ENCODE results near the gene ARHGAP22. TPM values are rescaled to one million over a fixed set of nuclear protein-coding genes. Genes with fewer than 3 reads are reported as not detected.

ARHGAP22 gene
- polyA plus RNA-seq, 3 donors: 1.5 to 7.8 (median 1.9) TPM

- Histone ChIP-seq H4K20me1 (ENCODE audit: insufficient read depth, low read length) (no peaks in the 10 kb centered on the region), H3K9me3 (replicated peaks in 1 of 2; ENCODE audit: control insufficient read depth in 1 of 2, insufficient read depth in 1 of 2, low read length in 2 of 2) (no peaks in the 10 kb centered on the region), H3K4me2 (replicated peaks; ENCODE audit: extremely low read depth, low read length, poor library complexity, severe bottlenecking) (no peak overlapping the region), H3K4me3 (replicated peaks in 1 of 3; ENCODE audit: low read depth in 2 of 3, low read length in 3 of 3) (no peak overlapping the region), H3K9ac (ENCODE audit: insufficient read depth, low read length, poor library complexity, severe bottlenecking) (no peak overlapping the region), H3K27ac (ENCODE audit: low read depth in 1 of 2, low read length in 2 of 2) (no peak overlapping the region), H3K36me3 (replicated peaks in 1 of 2; ENCODE audit: control insufficient read depth in 1 of 2, insufficient read depth in 2 of 2, low read length in 2 of 2) (peaks cover 10 to 19% of the 10 kb centered on the region in 2 donors), H2AFZ (ENCODE audit: insufficient read depth, low read depth, low read length, poor library complexity, severe bottlenecking) (no peak overlapping the region), H3K79me2 (ENCODE audit: insufficient read depth, low read length) (no peaks in the 10 kb centered on the region), H3K4me1 (ENCODE audit: control insufficient read depth in 1 of 2, insufficient read depth in 2 of 2, low read length in 2 of 2) (no peaks in the 10 kb centered on the region), H3K27me3 (ENCODE audit: control insufficient read depth in 2 of 2, insufficient read depth in 2 of 2, low read length in 2 of 2) (no peaks in the 10 kb centered on the region)
- TF ChIP-seq, protein P1, sequence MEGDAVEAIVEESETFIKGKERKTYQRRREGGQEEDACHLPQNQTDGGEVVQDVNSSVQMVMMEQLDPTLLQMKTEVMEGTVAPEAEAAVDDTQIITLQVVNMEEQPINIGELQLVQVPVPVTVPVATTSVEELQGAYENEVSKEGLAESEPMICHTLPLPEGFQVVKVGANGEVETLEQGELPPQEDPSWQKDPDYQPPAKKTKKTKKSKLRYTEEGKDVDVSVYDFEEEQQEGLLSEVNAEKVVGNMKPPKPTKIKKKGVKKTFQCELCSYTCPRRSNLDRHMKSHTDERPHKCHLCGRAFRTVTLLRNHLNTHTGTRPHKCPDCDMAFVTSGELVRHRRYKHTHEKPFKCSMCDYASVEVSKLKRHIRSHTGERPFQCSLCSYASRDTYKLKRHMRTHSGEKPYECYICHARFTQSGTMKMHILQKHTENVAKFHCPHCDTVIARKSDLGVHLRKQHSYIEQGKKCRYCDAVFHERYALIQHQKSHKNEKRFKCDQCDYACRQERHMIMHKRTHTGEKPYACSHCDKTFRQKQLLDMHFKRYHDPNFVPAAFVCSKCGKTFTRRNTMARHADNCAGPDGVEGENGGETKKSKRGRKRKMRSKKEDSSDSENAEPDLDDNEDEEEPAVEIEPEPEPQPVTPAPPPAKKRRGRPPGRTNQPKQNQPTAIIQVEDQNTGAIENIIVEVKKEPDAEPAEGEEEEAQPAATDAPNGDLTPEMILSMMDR (IDR thresholded peaks at IDR 0.05): no peak
- Mint-ChIP-seq H3K27ac (no peak overlapping the region), H3K4me3 (no peak overlapping the region), H3K27me3 (ENCODE audit: low read depth in 3 of 3) (peaks cover 0 to 4% (median 3%) of the 10 kb centered on the region in 3 donors), H3K9me3 (no peaks in the 10 kb centered on the region), H3K4me1 (no peaks in the 10 kb centered on the region), H3K36me3 (peaks cover 11 to 13% of the 10 kb centered on the region in 2 donors)
- 90% methylated on average over 4 of the region's 4 CpGs for WGBS (ENCODE audit: insufficient coverage)
- intact Hi-C loops (cut with micrococcal nuclease): no loop called here
- DNase-seq: no peak
Measured at GRCh38 chr10:48440771-48441170, 164.1 kb downstream of the ARHGAP22 start.

GRCh38 chr10:48439581-48440041 lies 165.3 kb downstream of the ARHGAP22 start:
- WGBS (ENCODE audit: insufficient coverage): 88% methylated on average over 7 of the region's 10 CpGs
- H3K36me3 ChIP-seq (replicated peaks in 1 of 2; ENCODE audit: control insufficient read depth in 1 of 2, insufficient read depth in 2 of 2, low read length in 2 of 2): peaks cover 14 to 23% of the 10 kb centered on the region in 2 donors
- Mint-ChIP-seq H3K4me1 (no peaks in the 10 kb centered on the region), H3K27me3 (ENCODE audit: low read depth in 3 of 3) (peaks cover 0 to 4% (median 3%) of the 10 kb centered on the region in 3 donors), H3K36me3 (peaks cover 15 to 17% of the 10 kb centered on the region in 2 donors), H3K27ac (no peak overlapping the region), H3K9me3 (no peaks in the 10 kb centered on the region), H3K4me3 (no peak overlapping the region)
- TF ChIP-seq, protein P1 (IDR thresholded peaks at IDR 0.05): no peak
- no peak overlapping the region for H3K4me3 ChIP-seq (replicated peaks in 1 of 3; ENCODE audit: low read depth in 2 of 3, low read length in 3 of 3)
- intact Hi-C loops (cut with micrococcal nuclease): no loop called here
- H3K4me2 ChIP-seq (replicated peaks; ENCODE audit: extremely low read depth, low read length, poor library complexity, severe bottlenecking): no peak overlapping the region
- no peak overlapping the region for H2AFZ ChIP-seq (ENCODE audit: insufficient read depth, low read depth, low read length, poor library complexity, severe bottlenecking)
- no peak overlapping the region for H3K9ac ChIP-seq (ENCODE audit: insufficient read depth, low read length, poor library complexity, severe bottlenecking)
- H3K9me3 ChIP-seq (replicated peaks in 1 of 2; ENCODE audit: control insufficient read depth in 1 of 2, insufficient read depth in 1 of 2, low read length in 2 of 2): no peaks in the 10 kb centered on the region
- no peak for DNase-seq
- H3K27ac ChIP-seq (ENCODE audit: low read depth in 1 of 2, low read length in 2 of 2): no peak overlapping the region
- no peaks in the 10 kb centered on the region for H4K20me1 ChIP-seq (ENCODE audit: insufficient read depth, low read length)
- no peaks in the 10 kb centered on the region for H3K4me1 ChIP-seq (ENCODE audit: control insufficient read depth in 1 of 2, insufficient read depth in 2 of 2, low read length in 2 of 2)
- no peaks in the 10 kb centered on the region for H3K79me2 ChIP-seq (ENCODE audit: insufficient read depth, low read length)
- no peaks in the 10 kb centered on the region for H3K27me3 ChIP-seq (ENCODE audit: control insufficient read depth in 2 of 2, insufficient read depth in 2 of 2, low read length in 2 of 2)

All from CD14-positive monocyte (primary cell).